Heart right ventricle (tissue), 16 donors: ENCODE measurements around the gene A2M. TPM values are rescaled to one million over a fixed set of nuclear protein-coding genes. Genes with fewer than 3 reads are reported as not detected.

ENCODE experiments used
- ATAC-seq, 8 donors: fragments of 200-7000 bp; cut with Tn5 transposase; one replicate each; pipeline ENCODE4 v1.9.1; 2020; ENCODE audit warnings: mild to moderate bottlenecking in 8 of 8, moderate library complexity in 8 of 8, moderate number of reproducible peaks in 1 of 8
- DNase-seq, 2 donors: peaks; one replicate each; pipeline ENCODE4 v3.0.0-alpha.2; 2020
- H3K27ac ChIP-seq, 10 donors: fragments of 200-600 bp; sonication (generic) in 2 of 10; one replicate each; pipeline versions ENCODE4 v1.5.0 to v1.8.0; 2020 to 2022; ENCODE audit warnings: mild to moderate bottlenecking in 3 of 10
- H3K27me3 ChIP-seq, 7 donors: fragments of 200-600 bp; one replicate each; pipeline ENCODE4 v1.8.0; 2021 to 2022; ENCODE audit warnings: mild to moderate bottlenecking in 2 of 7
- H3K36me3 ChIP-seq, 9 donors: fragments of 200-600 bp; sonication (generic) in 1 of 9; one replicate each; pipeline versions ENCODE4 v1.5.0 to v1.8.0; 2020 to 2022; ENCODE audit warnings: mild to moderate bottlenecking in 2 of 9
- H3K4me1 ChIP-seq, 9 donors: fragments of 200-600 bp; sonication (generic) in 1 of 9; one replicate each; pipeline versions ENCODE4 v1.5.0 to v1.8.0; 2020 to 2022; ENCODE audit warnings: mild to moderate bottlenecking in 4 of 9
- H3K4me3 ChIP-seq, 10 donors: fragments of 200-600 bp; sonication (generic) in 2 of 10; one replicate each; pipeline versions ENCODE4 v1.5.0 to v1.8.0; 2020 to 2022; ENCODE audit warnings: mild to moderate bottlenecking in 7 of 10, moderate library complexity in 2 of 10
- H3K9me3 ChIP-seq, 11 donors: fragments of 200-600 bp in 10 of 11; sonication (generic) in 2 of 11; one replicate each; pipeline versions ENCODE4 v1.5.0 to v1.8.0; 2013 to 2022; ENCODE audit warnings: mild to moderate bottlenecking in 2 of 11, control low read depth in 1 of 11, moderate library complexity in 1 of 11
- CTCF ChIP-seq, 9 donors: fragments of 200-600 bp; sonication (generic) in 2 of 9; IDR thresholded peaks; one replicate each; pipeline versions ENCODE4 v1.5.0 to v1.8.0; 2021 to 2022; ENCODE audit warnings: antibody characterized with exemption in 9 of 9, mild to moderate bottlenecking in 5 of 9, moderate library complexity in 1 of 9
- WGBS, 2 donors: extraction: QIAGEN DNeasy Blood & Tissue Kit; methylation state at CpG; one replicate each; pipeline ENCODE4 v1.1.7; 2013; ENCODE audit warnings: inconsistent platforms in 1 of 2; 5-methylcytosine and 5-hydroxymethylcytosine counted together
- intact Hi-C, 10 donors: fragments of 100-400 bp; cut with DNase I; formaldehyde crosslinking; loops; one replicate each; pipeline versions ENCODE4 v1.11.1 to v1.14.2; 2022
- polyA plus RNA-seq, 2 donors: library from polyadenylated mRNA; stranded (reverse); fragments of 200-250 nt; gene quantifications; one replicate each; pipeline ENCODE4 v1.2.3, GENCODE V29; 2013
- total RNA-seq, 10 donors: library from RNA; stranded (reverse); fragmentation: NEBNext Ultra II Directional in 3 of 10; extraction: Animal tissue kit (Norgen Biotek cat#: 25700) in 3 of 10; gene quantifications; one replicate each; pipeline versions ENCODE4 v1.2.1 to v1.2.4, GENCODE V29; 2021 to 2023
- donor health status: Arrhythmogenic right ventricular cardiomyopathy.
- donor health status: ischemic (EF 13 %, LVEDD 7.1; RV severe dilation, severe dysfunction).
- donor health status: healthy with polysubstance abuse.
- donor health status: DM: no; HTN: yes; CAD: no.
- donor health status: DM: no; HTN: no; CAD: no.
- donor health status: ischemic (EF 25% LVEDD 6.9; RV normal size, moderate dysfunction).
- donor health status: ischemic (EF 25% LVEDD 5.7; RV mildly dilated, moderate dysfunction).
- donor health status: healthy.
- donor health status: DM: yes; HTN: yes; CAD: no.
- donor health status: Ischemic cardiomyopathy.
- donor health status: ischemic (EF 35%, LVEDD 5.7; RV mildly dilated, moderate dysfunction).
- donor health status: nonischemic (EF 11% LVEDD 7.7; RV severe dilation, severe dysfunction).
- donor health status: DM: yes; HTN: yes; CAD: no.
- donor health status: PGD.
- donor health status: ischemic (EF 29% LVEDD 5.4; RV normal size, mild dysfunction).
- donor health status: nonischemic (EF 23%, LVEDD 6.1; RV moderate dilation, normal function).

Gene A2M
- total and polyA plus RNA-seq, 12 donors: 194 to 1,678 (median 449) TPM

- ATAC-seq: no peak
- 62 to 70% methylated on average over 3 of the region's 3 CpGs for WGBS, 2 donors
Measured at GRCh38 chr12:9122091-9122609, 6.4 kb upstream of the A2M start.

DNA sequence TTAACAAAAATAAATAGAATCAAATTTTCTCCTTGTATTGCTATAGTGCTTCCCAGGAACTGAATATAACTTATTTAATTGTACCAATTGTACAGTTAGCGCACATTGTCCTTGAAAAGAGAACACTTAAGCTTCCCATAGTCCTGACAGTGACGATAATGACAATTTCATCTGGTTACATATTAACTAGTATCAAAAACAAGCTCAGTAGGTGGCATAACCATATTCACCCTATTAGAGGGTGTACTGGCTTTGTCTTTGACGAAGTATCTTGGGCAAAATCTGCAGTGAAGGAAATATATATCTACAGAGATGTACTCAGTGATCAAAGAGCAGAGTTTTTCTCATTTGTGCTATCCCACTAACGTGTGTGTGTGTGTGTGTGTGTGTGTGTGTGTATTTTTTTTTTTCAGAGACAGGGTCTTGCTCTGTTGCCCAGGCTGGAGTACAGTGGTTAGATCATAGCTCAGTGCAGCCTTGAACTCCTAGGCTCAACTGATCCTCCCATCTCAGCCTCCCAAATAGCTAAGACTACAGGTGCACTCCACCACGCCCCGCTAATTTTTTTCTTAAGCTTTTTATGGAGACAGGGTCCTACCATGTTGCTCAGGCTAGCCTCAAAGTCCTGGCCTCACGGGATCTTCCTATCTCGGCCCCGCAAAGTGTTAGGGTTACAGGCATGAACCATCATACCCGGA lies 4.9 kb upstream of the A2M start:
- H3K9me3 ChIP-seq: no peaks in the 10 kb centered on the region
- no peak for ATAC-seq
- no peak for TF ChIP-seq CTCF (IDR thresholded peaks at IDR 0.05)
- peak overlapping the region in 5 of 10 donors; percentile 4 to 92 (median 86) for H3K27ac ChIP-seq
- H3K4me3 ChIP-seq: no peak overlapping the region
- intact Hi-C loops: no loop called here
- no peak for DNase-seq
- H3K36me3 ChIP-seq: no peaks in the 10 kb centered on the region
- peaks cover 8 to 77% (median 51%) of the 10 kb centered on the region in 9 donors for H3K4me1 ChIP-seq
- WGBS, 2 donors: 87 to 91% methylated on average over 10 of the region's 10 CpGs
- H3K27me3 ChIP-seq: no peaks in the 10 kb centered on the region

More at GRCh38 chr12:9122091-9122609, 6.4 kb upstream of the A2M start:
- Histone ChIP-seq H3K4me3 (peak overlapping the region in 4 of 10 donors; percentile 1 to 23 (median 8)), H3K9me3 (no peaks in the 10 kb centered on the region), H3K4me1 (peaks cover 6 to 65% (median 42%) of the 10 kb centered on the region in 9 donors), H3K27ac (peak overlapping the region in 7 of 10 donors; percentile 4 to 84 (median 48)), H3K27me3 (no peaks in the 10 kb centered on the region), H3K36me3 (no peaks in the 10 kb centered on the region)
- TF ChIP-seq CTCF (IDR thresholded peaks at IDR 0.05): no peak
- no peak for DNase-seq
- intact Hi-C loops: no loop called here

DNA sequence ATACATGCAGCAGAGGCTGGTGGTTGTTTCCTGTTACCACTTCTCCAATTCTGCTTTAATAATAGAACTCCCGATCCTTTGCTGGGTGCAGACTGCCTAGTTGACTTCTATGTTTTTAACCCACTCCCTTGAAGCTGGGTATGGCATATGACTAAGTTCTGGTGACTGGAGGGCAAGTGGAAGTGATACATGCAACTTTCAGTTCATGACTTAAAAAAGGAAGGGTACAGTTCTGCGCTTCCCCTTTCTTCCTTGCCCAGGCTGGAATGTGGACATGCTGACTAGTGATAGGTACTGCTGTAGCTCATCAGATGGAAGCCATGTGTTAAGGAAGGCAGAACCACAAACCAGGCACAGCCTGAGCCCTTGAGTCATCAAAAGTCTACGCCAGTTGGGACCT lies 2.4 kb upstream of the A2M start:
- ATAC-seq (peak; percentile 10 to 54 (median 38)), DNase-seq (no peak)
- peak overlapping the region in 9 of 10 donors; percentile 79 to 94 (median 86) for H3K27ac ChIP-seq
- intact Hi-C loops: loop anchor here in 5 of 10 donors (5.0 to 10.0 kb wide), 4 partner anchors 44 to 167 kb away; no protein-coding TSS in a partner anchor
- 64 to 66% methylated on average over 3 of the region's 3 CpGs for WGBS, 2 donors
- no peaks in the 10 kb centered on the region for H3K9me3 ChIP-seq
- no peak overlapping the region for H3K4me3 ChIP-seq
- no peaks in the 10 kb centered on the region for H3K27me3 ChIP-seq
- TF ChIP-seq CTCF (IDR thresholded peaks at IDR 0.05): no peak
- H3K36me3 ChIP-seq: peaks cover 0 to 8% (median 0%) of the 10 kb centered on the region in 9 donors
- peaks cover 8 to 64% (median 42%) of the 10 kb centered on the region in 9 donors for H3K4me1 ChIP-seq

DNA sequence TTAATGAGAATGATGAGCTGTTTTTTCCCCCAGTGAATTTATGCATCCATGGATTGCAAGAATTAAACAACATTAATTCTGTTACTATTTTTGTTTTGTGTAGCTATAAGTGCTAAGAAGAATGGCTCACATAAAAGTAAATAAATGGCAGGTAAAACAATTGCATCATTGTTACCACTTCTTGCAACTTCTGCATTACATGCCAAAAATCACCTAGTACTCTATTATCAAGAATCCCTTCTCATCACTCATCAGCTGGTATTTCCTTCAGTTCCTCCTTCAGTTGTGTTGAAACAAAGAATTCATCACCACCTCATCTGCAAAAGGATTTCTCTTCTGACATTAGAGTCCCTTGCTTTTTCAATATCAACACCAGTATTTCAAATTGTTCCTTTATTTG lies 773 bp downstream of the A2M start:
- Histone ChIP-seq H3K4me3 (peak overlapping the region; percentile 26 to 72 (median 64)), H3K36me3 (peaks cover 0 to 40% (median 22%) of the 10 kb centered on the region in 9 donors), H3K4me1 (peaks cover 8 to 79% (median 44%) of the 10 kb centered on the region in 9 donors), H3K27me3 (no peaks in the 10 kb centered on the region), H3K27ac (peak overlapping the region; percentile 51 to 94 (median 86)), H3K9me3 (no peaks in the 10 kb centered on the region)
- TF ChIP-seq CTCF (IDR thresholded peaks at IDR 0.05): no peak
- intact Hi-C loops: loop anchor here in 5 of 10 donors (5.0 to 10.0 kb wide), 5 partner anchors 47 to 170 kb away; no protein-coding TSS in a partner anchor
- ATAC-seq (no peak), DNase-seq (no peak)
